Measurements from ENCODE around the gene CPSF7. TPM values are rescaled to one million over a fixed set of nuclear protein-coding genes. Genes with fewer than 3 reads are reported as not detected.
A peak's percentile ranks its signal among the peaks of the same experiment; 100 is the strongest.

The CPSF7 gene
- total RNA-seq, 4 donors from 2014 or later: 58.8 to 95.1 (median 72.8) TPM

GRCh38 chr11:61361237-61361740 is 68.5 kb downstream of the CPSF7 start:
- no peaks in the 10 kb centered on the region for H3K27me3 ChIP-seq
- peak overlapping the region; percentile 94 to 97 (median 95) for H3K27ac ChIP-seq
- WGBS, 2 donors: 1 to 2% methylated on average over 22 of the region's 22 CpGs
- TF ChIP-seq CTCF (IDR thresholded peaks at IDR 0.05) (no peak), POLR2A (IDR thresholded peaks at IDR 0.05) (no peak)
- H3K4me3 ChIP-seq (replicated peaks in 1 of 3): peak overlapping the region; percentile 9 to 69 (median 61)
- H3K4me1 ChIP-seq: peaks cover 12 to 20% of the 10 kb centered on the region in 2 donors
- intact Hi-C loops (cut with DNase I): no loop called here
- no peak for DNase-seq
- peaks cover 12 to 18% of the 10 kb centered on the region in 2 donors for H3K36me3 ChIP-seq
- no peaks in the 10 kb centered on the region for H3K9me3 ChIP-seq

- DNase-seq: no peak
- Histone ChIP-seq H3K27me3 (no peaks in the 10 kb centered on the region), H3K9me3 (no peaks in the 10 kb centered on the region), H3K4me3 (replicated peaks in 1 of 3) (no peak overlapping the region), H3K27ac (no peak overlapping the region), H3K36me3 (peaks cover 0 to 5% of the 10 kb centered on the region in 2 donors), H3K4me1 (peaks cover 12 to 20% of the 10 kb centered on the region in 2 donors)
- TF ChIP-seq CTCF (IDR thresholded peaks at IDR 0.05) (no peak), POLR2A (IDR thresholded peaks at IDR 0.05) (no peak)
- 93 to 96% methylated on average over 6 of the region's 6 CpGs for WGBS, 2 donors
- intact Hi-C loops (cut with DNase I): no loop called here
Measured at GRCh38 chr11:61359516-61359915, 70.3 kb downstream of the CPSF7 start.

- Histone ChIP-seq H3K4me3 (replicated peaks in 1 of 3) (no peak overlapping the region), H3K27ac (no peak overlapping the region), H3K27me3 (no peaks in the 10 kb centered on the region), H3K4me1 (peaks cover 12 to 20% of the 10 kb centered on the region in 2 donors), H3K36me3 (peaks cover 0 to 5% of the 10 kb centered on the region in 2 donors), H3K9me3 (no peaks in the 10 kb centered on the region)
- no peak for DNase-seq
- WGBS, 2 donors: 96% methylated on average over 10 to 11 of the region's 11 CpGs
- intact Hi-C loops (cut with DNase I): no loop called here
- TF ChIP-seq CTCF (IDR thresholded peaks at IDR 0.05) (no peak), POLR2A (IDR thresholded peaks at IDR 0.05) (no peak)
Measured at GRCh38 chr11:61358566-61358965, 71.2 kb downstream of the CPSF7 start.

GRCh38 chr11:61357894-61358239 is 71.9 kb downstream of the CPSF7 start:
- no peak for DNase-seq
- no peak overlapping the region for H3K27ac ChIP-seq

More at GRCh38 chr11:61357894-61358239, 71.9 kb downstream of the CPSF7 start:
- no peak for TF ChIP-seq POLR2A (IDR thresholded peaks at IDR 0.05)
- no peak for TF ChIP-seq CTCF (IDR thresholded peaks at IDR 0.05)
- H3K9me3 ChIP-seq: no peaks in the 10 kb centered on the region
- H3K4me3 ChIP-seq (replicated peaks in 1 of 3): no peak overlapping the region
- peaks cover 0 to 10% of the 10 kb centered on the region in 2 donors for H3K36me3 ChIP-seq
- intact Hi-C loops (cut with DNase I): no loop called here
- 92 to 93% methylated on average over 6 of the region's 6 CpGs for WGBS, 2 donors
- no peaks in the 10 kb centered on the region for H3K27me3 ChIP-seq
- H3K4me1 ChIP-seq: peaks cover 6 to 13% of the 10 kb centered on the region in 2 donors

All from thyroid gland (tissue), 4 donors.